Body of pancreas (tissue), 4 donors: ENCODE data around the gene CCDC186. TPM values are rescaled to one million over a fixed set of nuclear protein-coding genes. Genes with fewer than 3 reads are reported as not detected.
A peak's percentile ranks its signal among the peaks of the same experiment; 100 is the strongest.

ENCODE experiments used
- ATAC-seq: fragments of 150-250 bp; one replicate; pipeline ENCODE4 v1.9.1; 2016
- DNase-seq, 4 donors: peaks; one replicate each; pipeline ENCODE4 v3.0.0-alpha.2; 2019
- H3K27ac ChIP-seq, 4 donors: fragments of 200-600 bp; sonication (generic); 1 replicate in 3 of 4; 2 replicates in 1 of 4; pipeline versions ENCODE4 v1.5.1 to v1.6.1; 2016 to 2019; ENCODE audit warnings: mild to moderate bottlenecking in 1 of 4, mixed read lengths in 1 of 4, moderate library complexity in 1 of 4
- H3K27me3 ChIP-seq, 2 donors: fragments of 200-600 bp; sonication (generic); one replicate each; pipeline ENCODE4 v1.6.0; 2016; ENCODE audit warnings: mild to moderate bottlenecking in 1 of 2
- H3K36me3 ChIP-seq, 2 donors: fragments of 200-600 bp; sonication (generic); replicated peaks in 1 of 2; 2 replicates each; pipeline ENCODE4 v1.5.1; 2016; ENCODE audit warnings: low read depth in 2 of 2; ENCODE audit not compliant: insufficient read depth in 1 of 2
- H3K4me1 ChIP-seq: fragments of 200-600 bp; sonication (generic); one replicate; pipeline ENCODE4 v1.6.0; 2016
- H3K4me3 ChIP-seq, 2 donors: fragments of 200-600 bp; sonication (generic); 1 replicate in 1 of 2; 2 replicates in 1 of 2; pipeline ENCODE4 v1.5.1; 2016 to 2019
- H3K9me3 ChIP-seq, 3 donors: fragments of 200-600 bp; sonication (generic); 1 replicate in 2 of 3; 2 replicates in 1 of 3; pipeline ENCODE4 v1.5.1; 2016
- POLR2A ChIP-seq, 3 donors: fragments of 450-650 bp; IDR thresholded peaks; one replicate each; pipeline ENCODE4 v1.6.1; 2016; ENCODE audit warnings: antibody characterized with exemption in 3 of 3, mild to moderate bottlenecking in 2 of 3
- WGBS, 2 donors: methylation state at CpG; one replicate each; pipeline ENCODE4 v1.1.5; 2017; 5-methylcytosine and 5-hydroxymethylcytosine counted together
- intact Hi-C: fragments of 100-400 bp; cut with DNase I; formaldehyde crosslinking; loops from one replicate; pipeline ENCODE4 v1.15.1; 2023
- total RNA-seq, 2 donors: library from RNA; depleted of rRNA; stranded (reverse); fragments of >200 nt; gene quantifications; one replicate each; pipeline ENCODE4 v1.1.0, GENCODE V29; 2016
- TF ChIP-seq, protein P1 (sequence below), 7 experiments: fragments of 450-650 bp in 4 of 7; fragments of 200-600 bp in 3 of 7; sonication (generic) in 3 of 7; IDR thresholded peaks; one replicate each; pipeline ENCODE4 v1.5.1; 2016 to 2019; ENCODE audit warnings: antibody characterized with exemption in 7 of 7

CCDC186 gene
- total RNA-seq, 2 donors from 2014 or later = 42.3 to 53.4 TPM

DNA sequence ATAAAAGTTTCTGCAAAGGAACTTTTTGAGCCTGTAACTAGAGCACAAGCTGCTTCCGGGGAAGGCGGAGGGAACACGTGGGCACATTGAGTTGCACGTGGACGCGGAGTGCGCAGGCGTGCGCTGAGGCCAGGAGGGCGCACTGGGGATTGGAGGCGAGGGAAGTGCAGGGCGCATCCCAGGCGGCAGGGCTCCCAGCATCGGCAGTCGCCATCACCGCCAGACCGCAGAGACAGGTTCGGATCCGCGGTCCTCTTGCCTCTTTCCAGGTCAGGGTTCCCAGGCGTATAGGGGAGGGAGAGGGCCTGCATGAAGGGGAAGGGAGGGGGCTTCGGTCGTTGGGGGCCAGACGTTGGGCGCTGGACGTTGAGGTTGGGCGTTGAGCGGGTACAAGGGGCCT, 5.1 kb upstream of the CCDC186 start, which contains the start of gene TDRD1:
Gene TDRD1, plus strand, starts transcription at position 206 of the 400 bp plus-strand sequence. CDS start 8,479 bp downstream, outside the sequence.
- H3K36me3 ChIP-seq = no peaks in the 10 kb centered on the region
- no peaks in the 10 kb centered on the region for H3K9me3 ChIP-seq
- H3K4me1 ChIP-seq = peaks cover 13% of the 10 kb centered on the region
- no peak for ATAC-seq
- H3K27me3 ChIP-seq = no peaks in the 10 kb centered on the region
- intact Hi-C loops = loop anchor here (10.0 kb wide), 1 partner anchor 66 kb away; no protein-coding TSS in a partner anchor
- no peak within 1 kb of the TSS for H3K27ac ChIP-seq
- TF ChIP-seq, protein P1, sequence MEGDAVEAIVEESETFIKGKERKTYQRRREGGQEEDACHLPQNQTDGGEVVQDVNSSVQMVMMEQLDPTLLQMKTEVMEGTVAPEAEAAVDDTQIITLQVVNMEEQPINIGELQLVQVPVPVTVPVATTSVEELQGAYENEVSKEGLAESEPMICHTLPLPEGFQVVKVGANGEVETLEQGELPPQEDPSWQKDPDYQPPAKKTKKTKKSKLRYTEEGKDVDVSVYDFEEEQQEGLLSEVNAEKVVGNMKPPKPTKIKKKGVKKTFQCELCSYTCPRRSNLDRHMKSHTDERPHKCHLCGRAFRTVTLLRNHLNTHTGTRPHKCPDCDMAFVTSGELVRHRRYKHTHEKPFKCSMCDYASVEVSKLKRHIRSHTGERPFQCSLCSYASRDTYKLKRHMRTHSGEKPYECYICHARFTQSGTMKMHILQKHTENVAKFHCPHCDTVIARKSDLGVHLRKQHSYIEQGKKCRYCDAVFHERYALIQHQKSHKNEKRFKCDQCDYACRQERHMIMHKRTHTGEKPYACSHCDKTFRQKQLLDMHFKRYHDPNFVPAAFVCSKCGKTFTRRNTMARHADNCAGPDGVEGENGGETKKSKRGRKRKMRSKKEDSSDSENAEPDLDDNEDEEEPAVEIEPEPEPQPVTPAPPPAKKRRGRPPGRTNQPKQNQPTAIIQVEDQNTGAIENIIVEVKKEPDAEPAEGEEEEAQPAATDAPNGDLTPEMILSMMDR (IDR thresholded peaks at IDR 0.05) = no peak
- no peak for TF ChIP-seq POLR2A (IDR thresholded peaks at IDR 0.05)
- peak; percentile 9 to 28 (median 21) for DNase-seq
- no peak within 1 kb of the TSS for H3K4me3 ChIP-seq
- WGBS, 2 donors = 77 to 81% methylated on average over 23 to 25 of the region's 28 CpGs

DNA sequence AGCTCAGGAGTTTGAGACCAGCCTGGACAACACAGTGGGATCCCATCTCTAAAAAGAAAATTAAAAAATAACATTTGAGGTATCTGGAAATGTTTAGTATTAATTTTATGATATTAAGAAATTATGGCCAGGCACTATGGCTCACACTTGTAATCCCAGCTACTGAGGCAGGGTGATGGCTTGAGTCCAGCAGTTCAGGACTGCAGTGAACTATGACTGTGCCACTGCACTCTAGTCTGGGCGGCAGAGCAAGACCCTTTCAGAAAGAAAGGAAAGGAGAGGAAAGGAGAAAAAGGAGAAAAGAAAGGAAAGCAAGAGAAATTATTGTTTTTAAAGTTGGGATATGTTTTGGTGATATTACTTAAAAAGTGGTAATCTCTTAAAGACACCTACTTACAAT, 2.5 kb upstream of the CCDC186 start:
- no peaks in the 10 kb centered on the region for H3K9me3 ChIP-seq
- no peaks in the 10 kb centered on the region for H3K27me3 ChIP-seq
- TF ChIP-seq, protein P1 (IDR thresholded peaks at IDR 0.05) = no peak
- TF ChIP-seq POLR2A (IDR thresholded peaks at IDR 0.05) = no peak
- H3K36me3 ChIP-seq = no peaks in the 10 kb centered on the region
- H3K27ac ChIP-seq = no peak overlapping the region
- intact Hi-C loops = loop anchor here (10.0 kb wide), 1 partner anchor 68 kb away; no protein-coding TSS in a partner anchor
- peaks cover 14% of the 10 kb centered on the region for H3K4me1 ChIP-seq
- H3K4me3 ChIP-seq = no peak overlapping the region
- DNase-seq (no peak), ATAC-seq (no peak)
- WGBS, 2 donors = 85 to 97% methylated on average over 1 of the region's 1 CpG

DNA sequence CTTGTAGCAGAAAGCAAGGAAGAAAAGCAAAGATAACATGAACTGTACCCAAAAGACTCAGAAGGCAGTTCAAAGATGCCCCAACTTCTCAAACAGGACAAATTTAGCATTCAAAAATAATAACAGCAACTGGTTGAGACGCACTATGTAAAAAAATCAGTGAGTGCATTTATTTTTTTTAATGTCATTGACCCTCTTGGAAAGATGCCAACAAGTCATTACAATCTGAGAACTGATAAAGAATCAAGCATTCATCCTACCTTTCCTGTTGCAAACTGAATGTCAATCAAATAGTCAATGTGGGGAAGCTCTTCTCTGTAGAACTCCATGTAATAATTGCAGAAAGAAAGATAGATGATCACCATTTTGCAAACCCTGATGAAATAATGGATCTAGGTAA, 1.7 kb upstream of the CCDC186 start:
- no peak for TF ChIP-seq POLR2A (IDR thresholded peaks at IDR 0.05)
- TF ChIP-seq, protein P1 (IDR thresholded peaks at IDR 0.05) = no peak
- intact Hi-C loops = loop anchor here (10.0 kb wide), 1 partner anchor 69 kb away; no protein-coding TSS in a partner anchor
- H3K36me3 ChIP-seq = no peaks in the 10 kb centered on the region

DNA sequence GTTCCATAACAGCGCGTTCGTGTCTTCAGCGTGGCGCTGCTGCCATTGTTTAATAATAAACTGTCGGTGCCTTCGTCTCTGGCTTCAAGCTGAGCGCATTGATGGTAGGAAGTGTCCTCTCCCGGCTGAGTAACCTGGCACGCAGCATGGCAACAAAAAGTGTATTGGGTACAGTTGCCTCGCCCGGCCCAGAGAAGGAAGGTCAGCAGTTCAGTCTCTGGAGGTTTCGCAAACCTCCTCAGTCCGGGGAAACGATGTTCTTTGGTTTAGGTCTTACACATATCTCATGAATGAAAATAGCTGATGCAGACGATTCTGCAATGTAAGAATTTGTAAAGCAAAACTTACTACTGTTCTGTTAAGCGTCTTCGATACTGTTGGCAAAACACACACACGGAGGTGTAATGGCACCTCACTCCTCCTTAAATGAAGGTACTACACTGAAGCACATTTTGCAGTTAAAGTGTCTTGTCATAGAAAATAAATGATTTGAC, 739 bp upstream of the CCDC186 start:
- no peaks in the 10 kb centered on the region for H3K36me3 ChIP-seq
- peak overlapping the region; percentile 62 to 98 (median 90) for H3K27ac ChIP-seq
- DNase-seq (peak; percentile 59 to 73 (median 64)), ATAC-seq (peak; percentile 28)
- TF ChIP-seq POLR2A (IDR thresholded peaks at IDR 0.05) = no peak
- TF ChIP-seq, protein P1 (IDR thresholded peaks at IDR 0.05) = no peak
- H3K4me1 ChIP-seq = peaks cover 17% of the 10 kb centered on the region
- peak overlapping the region; percentile 64 to 79 for H3K4me3 ChIP-seq
- no peaks in the 10 kb centered on the region for H3K9me3 ChIP-seq
- 2 to 3% methylated on average over 11 to 19 of the region's 19 CpGs for WGBS, 2 donors
- intact Hi-C loops = loop anchor here (10.0 kb wide), 1 partner anchor 70 kb away; no protein-coding TSS in a partner anchor
- H3K27me3 ChIP-seq = no peaks in the 10 kb centered on the region

More for the DNA sequence above, 1.7 kb upstream of the CCDC186 start:
- no peaks in the 10 kb centered on the region for H3K9me3 ChIP-seq
- peaks cover 16% of the 10 kb centered on the region for H3K4me1 ChIP-seq
- WGBS, 2 donors = 63 to 68% methylated on average over 1 of the region's 1 CpG
- ATAC-seq (no peak), DNase-seq (no peak)
- no peaks in the 10 kb centered on the region for H3K27me3 ChIP-seq
- no peak overlapping the region for H3K27ac ChIP-seq
- H3K4me3 ChIP-seq = no peak overlapping the region

DNA sequence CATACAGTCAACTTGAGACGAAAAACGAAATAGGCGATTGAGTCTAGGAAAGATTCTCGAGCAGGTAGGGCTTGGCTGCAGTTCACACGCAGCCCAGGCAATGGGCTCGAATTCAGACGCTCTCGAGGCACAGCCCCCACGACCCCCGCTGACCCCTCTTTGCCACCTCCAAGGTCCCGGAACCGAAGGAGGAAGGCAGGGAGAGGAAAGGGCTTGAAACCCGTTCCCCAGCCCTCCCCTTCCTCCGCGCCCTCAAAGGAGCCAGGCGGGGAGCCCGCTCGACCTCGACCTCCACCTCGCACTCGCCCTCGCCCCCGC, 441 bp downstream of the CCDC186 start:
- peak overlapping the region; percentile 64 to 79 for H3K4me3 ChIP-seq
- no peaks in the 10 kb centered on the region for H3K27me3 ChIP-seq
- ATAC-seq (peak; percentile 5), DNase-seq (no peak)
- TF ChIP-seq, protein P1 (IDR thresholded peaks at IDR 0.05) = peak in 1 of 7 experiments; percentile 15
- no peak for TF ChIP-seq POLR2A (IDR thresholded peaks at IDR 0.05)
- H3K27ac ChIP-seq = peak overlapping the region; percentile 86 to 98 (median 95)
- intact Hi-C loops = loop anchor here (10.0 kb wide), 1 partner anchor 71 kb away; no protein-coding TSS in a partner anchor
- WGBS, 2 donors = 0% methylated on average over 10 to 23 of the region's 23 CpGs
- no peaks in the 10 kb centered on the region for H3K36me3 ChIP-seq
- peaks cover 15% of the 10 kb centered on the region for H3K4me1 ChIP-seq
- H3K9me3 ChIP-seq = peaks cover 0 to 3% (median 0%) of the 10 kb centered on the region in 3 donors
